Thyroid gland (tissue), 4 donors: Measurements from ENCODE around the gene ETV6.

Source experiments
- POLR2A ChIP-seq, 2 donors: fragments of 450-650 bp; IDR thresholded peaks; one replicate each; pipeline ENCODE4 v1.6.1; 2017; ENCODE audit warnings: antibody characterized with exemption in 2 of 2, mild to moderate bottlenecking in 2 of 2, moderate library complexity in 1 of 2
- TF ChIP-seq, protein P1 (sequence below), 6 experiments: fragments of 200-600 bp in 3 of 6; fragments of 450-650 bp in 3 of 6; sonication (generic) in 3 of 6; IDR thresholded peaks; one replicate each; pipeline ENCODE4 v1.5.1; 2016 to 2019; ENCODE audit warnings: antibody characterized with exemption in 6 of 6, mild to moderate bottlenecking in 2 of 6, inconsistent platforms in 1 of 6, moderate library complexity in 1 of 6

GRCh38 chr12:11707535-11707934 is 58.1 kb downstream of the ETV6 start:
- TF ChIP-seq, protein P1, sequence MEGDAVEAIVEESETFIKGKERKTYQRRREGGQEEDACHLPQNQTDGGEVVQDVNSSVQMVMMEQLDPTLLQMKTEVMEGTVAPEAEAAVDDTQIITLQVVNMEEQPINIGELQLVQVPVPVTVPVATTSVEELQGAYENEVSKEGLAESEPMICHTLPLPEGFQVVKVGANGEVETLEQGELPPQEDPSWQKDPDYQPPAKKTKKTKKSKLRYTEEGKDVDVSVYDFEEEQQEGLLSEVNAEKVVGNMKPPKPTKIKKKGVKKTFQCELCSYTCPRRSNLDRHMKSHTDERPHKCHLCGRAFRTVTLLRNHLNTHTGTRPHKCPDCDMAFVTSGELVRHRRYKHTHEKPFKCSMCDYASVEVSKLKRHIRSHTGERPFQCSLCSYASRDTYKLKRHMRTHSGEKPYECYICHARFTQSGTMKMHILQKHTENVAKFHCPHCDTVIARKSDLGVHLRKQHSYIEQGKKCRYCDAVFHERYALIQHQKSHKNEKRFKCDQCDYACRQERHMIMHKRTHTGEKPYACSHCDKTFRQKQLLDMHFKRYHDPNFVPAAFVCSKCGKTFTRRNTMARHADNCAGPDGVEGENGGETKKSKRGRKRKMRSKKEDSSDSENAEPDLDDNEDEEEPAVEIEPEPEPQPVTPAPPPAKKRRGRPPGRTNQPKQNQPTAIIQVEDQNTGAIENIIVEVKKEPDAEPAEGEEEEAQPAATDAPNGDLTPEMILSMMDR (IDR thresholded peaks at IDR 0.05): no peak
- no peak for TF ChIP-seq POLR2A (IDR thresholded peaks at IDR 0.05)
